Mucosa of descending colon (tissue), 3 donors: ENCODE results near the gene PPM1D. TPM values are rescaled to one million over a fixed set of nuclear protein-coding genes. Genes with fewer than 3 reads are reported as not detected.

Experiments used
- ATAC-seq: fragments of 200-7000 bp; cut with Tn5 transposase; one replicate; pipeline ENCODE4 v1.9.1; 2020; ENCODE audit warnings: mild to moderate bottlenecking, moderate library complexity
- DNase-seq, 3 donors: peaks; one replicate each; pipeline ENCODE4 v3.0.0-alpha.2; 2020
- H3K36me3 ChIP-seq: fragments of 200-600 bp; one replicate; pipeline ENCODE4 v1.8.0; 2021; ENCODE audit warnings: low read depth, mild to moderate bottlenecking
- H3K4me1 ChIP-seq: fragments of 200-600 bp; one replicate; pipeline ENCODE4 v1.8.0; 2021; ENCODE audit warnings: low read depth, mild to moderate bottlenecking
- H3K4me3 ChIP-seq: fragments of 200-600 bp; one replicate; pipeline ENCODE4 v1.8.0; 2021; ENCODE audit warnings: mild to moderate bottlenecking
- H3K9me3 ChIP-seq: fragments of 200-600 bp; one replicate; pipeline ENCODE4 v1.8.0; 2021; ENCODE audit warnings: mild to moderate bottlenecking
- intact Hi-C, 2 donors: fragments of 100-400 bp; cut with DNase I in 1 of 2; cut with micrococcal nuclease in 1 of 2; formaldehyde crosslinking; loops; one replicate each; pipeline versions ENCODE4 v1.11.0 to v1.11.1; 2022; cut with DNase I, micrococcal nuclease
- total RNA-seq, 3 donors: library from RNA; stranded (reverse); fragmentation: NEBNext Ultra II Directional in 2 of 3; extraction: Animal tissue kit (Norgen Biotek cat#: 25700) in 2 of 3; gene quantifications; one replicate each; pipeline versions ENCODE4 v1.2.1 to v1.2.4, GENCODE V29; 2021 to 2023
- TF ChIP-seq, protein P1 (sequence below): fragments of 200-600 bp; IDR thresholded peaks from one replicate; pipeline ENCODE4 v1.8.0; 2022; ENCODE audit warnings: antibody characterized with exemption, mild to moderate bottlenecking
- donor health status: DM: no; HTN: no; CAD: no; lungs with moderate emphysema.
- donor health status: DM: no; HTN: no; CAD: no.
- donor health status: DM: no; HTN: yes; CAD: no.

Gene PPM1D
- total RNA-seq, 3 donors from 2014 or later: 16.0 to 20.6 (median 16.3) TPM

DNA sequence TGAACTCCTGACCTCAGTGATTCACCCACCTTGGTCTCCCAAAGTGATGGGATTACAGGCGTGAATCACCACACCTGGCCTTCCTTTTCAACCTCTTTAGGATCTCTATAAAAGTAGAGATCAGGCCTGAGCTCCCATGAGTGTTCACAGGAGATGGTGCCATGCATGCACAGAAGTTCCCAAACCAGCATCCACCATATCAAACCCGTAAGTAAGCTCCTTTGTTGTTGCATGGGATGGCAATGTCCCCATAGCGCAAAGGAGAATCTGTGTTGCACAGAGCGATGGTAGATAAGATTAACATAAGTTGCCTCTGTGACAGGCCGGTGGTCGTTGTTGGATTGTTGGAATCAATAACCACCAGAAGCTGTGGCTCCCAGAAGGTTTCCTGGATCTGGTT lies 34.8 kb upstream of the PPM1D start:
- Histone ChIP-seq H3K36me3 (no peaks in the 10 kb centered on the region), H3K9me3 (no peaks in the 10 kb centered on the region), H3K4me1 (no peaks in the 10 kb centered on the region), H3K4me3 (no peak overlapping the region)
- TF ChIP-seq, protein P1, sequence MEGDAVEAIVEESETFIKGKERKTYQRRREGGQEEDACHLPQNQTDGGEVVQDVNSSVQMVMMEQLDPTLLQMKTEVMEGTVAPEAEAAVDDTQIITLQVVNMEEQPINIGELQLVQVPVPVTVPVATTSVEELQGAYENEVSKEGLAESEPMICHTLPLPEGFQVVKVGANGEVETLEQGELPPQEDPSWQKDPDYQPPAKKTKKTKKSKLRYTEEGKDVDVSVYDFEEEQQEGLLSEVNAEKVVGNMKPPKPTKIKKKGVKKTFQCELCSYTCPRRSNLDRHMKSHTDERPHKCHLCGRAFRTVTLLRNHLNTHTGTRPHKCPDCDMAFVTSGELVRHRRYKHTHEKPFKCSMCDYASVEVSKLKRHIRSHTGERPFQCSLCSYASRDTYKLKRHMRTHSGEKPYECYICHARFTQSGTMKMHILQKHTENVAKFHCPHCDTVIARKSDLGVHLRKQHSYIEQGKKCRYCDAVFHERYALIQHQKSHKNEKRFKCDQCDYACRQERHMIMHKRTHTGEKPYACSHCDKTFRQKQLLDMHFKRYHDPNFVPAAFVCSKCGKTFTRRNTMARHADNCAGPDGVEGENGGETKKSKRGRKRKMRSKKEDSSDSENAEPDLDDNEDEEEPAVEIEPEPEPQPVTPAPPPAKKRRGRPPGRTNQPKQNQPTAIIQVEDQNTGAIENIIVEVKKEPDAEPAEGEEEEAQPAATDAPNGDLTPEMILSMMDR: no peak
- intact Hi-C loops: no loop called here
- DNase-seq: no peak
- no peak for ATAC-seq

DNA sequence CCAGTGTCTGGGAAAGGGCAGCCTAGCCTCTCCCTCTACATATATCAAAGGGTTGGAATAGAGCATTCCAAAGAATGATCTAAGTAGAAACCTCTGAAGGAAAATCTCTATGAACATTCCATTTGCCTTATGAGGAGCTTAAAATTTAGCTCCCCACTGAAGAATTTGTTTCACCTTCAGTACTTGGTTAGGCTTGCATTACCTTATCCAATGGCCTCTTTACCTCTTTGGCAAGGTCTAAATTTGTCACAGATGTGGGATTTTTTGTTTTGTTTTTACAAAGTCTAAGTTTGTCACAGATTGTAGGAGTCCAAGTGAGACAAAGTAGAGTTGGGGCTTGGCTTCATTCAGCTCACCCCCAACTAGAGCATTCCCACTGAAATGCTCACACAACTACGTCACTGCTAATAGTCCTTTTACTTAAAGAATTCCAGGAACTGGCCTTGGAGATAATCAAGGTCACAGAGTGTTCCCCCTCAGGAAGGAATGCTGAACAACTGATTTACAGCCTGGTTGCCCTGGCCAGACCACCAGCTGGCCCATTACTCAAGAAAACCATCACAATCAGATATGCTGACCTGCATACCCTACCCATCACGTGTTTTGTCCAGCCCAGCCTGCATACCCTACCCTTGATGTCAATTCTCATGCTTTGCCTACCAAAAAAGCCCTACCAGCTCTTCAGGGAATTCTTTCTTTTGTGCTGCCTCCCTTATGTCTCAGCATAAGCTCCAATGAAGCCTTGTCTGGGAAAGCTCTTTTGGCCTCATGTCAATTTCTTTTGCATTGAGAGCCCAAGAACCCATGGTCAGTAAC lies 26.5 kb upstream of the PPM1D start:
- Histone ChIP-seq H3K9me3 (no peaks in the 10 kb centered on the region), H3K4me1 (no peaks in the 10 kb centered on the region), H3K36me3 (no peaks in the 10 kb centered on the region), H3K4me3 (no peak overlapping the region)
- TF ChIP-seq, protein P1: no peak
- intact Hi-C loops: no loop called here
- ATAC-seq (no peak), DNase-seq (no peak)

DNA sequence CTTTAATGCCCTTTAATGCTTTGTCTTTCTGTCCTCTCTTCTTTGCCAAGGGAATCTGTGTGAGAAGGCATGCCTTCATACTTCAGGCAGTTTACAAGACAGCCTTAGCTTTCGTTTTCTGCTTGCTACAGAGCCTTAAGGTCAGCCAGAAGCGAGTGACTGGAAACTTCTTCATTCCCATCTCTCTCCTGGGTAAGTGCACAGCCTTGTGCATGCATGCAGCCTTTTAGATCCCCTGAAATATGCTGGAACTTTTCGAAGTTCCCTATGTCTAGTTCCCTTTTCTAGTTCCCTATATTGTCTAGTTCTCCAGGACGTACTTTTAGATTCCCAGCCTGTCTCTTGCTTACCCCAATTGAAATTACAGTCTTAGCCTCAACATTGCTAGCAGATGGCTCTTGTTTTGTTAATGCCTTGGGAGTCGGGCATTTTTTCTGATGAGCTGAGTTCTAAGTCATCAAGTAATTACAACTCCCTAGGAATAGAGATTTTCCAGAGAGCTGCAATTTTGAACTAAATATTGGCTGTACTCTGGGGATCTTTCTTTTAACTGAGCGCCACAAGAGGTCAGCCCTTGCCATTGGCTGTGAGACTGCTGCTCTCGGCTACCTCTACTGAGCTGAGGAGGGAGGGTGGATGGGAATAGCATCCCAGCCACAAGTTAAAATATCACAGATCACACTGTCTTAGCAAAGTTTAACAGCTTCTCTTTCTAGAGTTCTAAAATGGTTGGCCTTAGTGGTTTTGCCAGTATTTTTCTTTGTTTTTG lies 22.7 kb upstream of the PPM1D start:
- ATAC-seq (peak; percentile 90), DNase-seq (peak in 1 of 3 donors; percentile 52)
- Histone ChIP-seq H3K36me3 (no peaks in the 10 kb centered on the region), H3K4me1 (no peaks in the 10 kb centered on the region), H3K4me3 (no peak overlapping the region), H3K9me3 (no peaks in the 10 kb centered on the region)
- intact Hi-C loops: no loop called here
- TF ChIP-seq, protein P1: no peak

DNA sequence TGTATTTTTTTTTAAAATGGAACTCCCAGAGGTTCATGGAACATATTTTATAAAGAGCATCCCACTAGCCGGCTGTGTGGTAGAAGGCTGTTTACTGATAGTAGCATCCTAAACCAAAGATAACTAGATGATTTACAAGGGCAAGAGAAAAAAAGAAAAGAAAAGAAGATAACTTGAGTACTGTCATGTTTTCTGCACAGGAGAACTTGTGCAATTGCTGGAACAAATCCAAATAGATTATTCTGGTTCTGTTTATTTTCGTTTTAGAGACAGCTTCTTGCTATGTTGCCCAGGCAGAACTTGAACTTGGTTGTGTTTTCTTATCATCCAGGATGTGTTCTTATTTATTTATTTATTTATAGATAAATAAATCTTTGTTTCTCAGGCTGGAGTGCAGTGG lies 20.9 kb upstream of the PPM1D start:
- intact Hi-C loops: no loop called here
- Histone ChIP-seq H3K36me3 (no peaks in the 10 kb centered on the region), H3K9me3 (no peaks in the 10 kb centered on the region), H3K4me3 (no peak overlapping the region), H3K4me1 (no peaks in the 10 kb centered on the region)
- DNase-seq (no peak), ATAC-seq (no peak)
- TF ChIP-seq, protein P1: no peak

DNA sequence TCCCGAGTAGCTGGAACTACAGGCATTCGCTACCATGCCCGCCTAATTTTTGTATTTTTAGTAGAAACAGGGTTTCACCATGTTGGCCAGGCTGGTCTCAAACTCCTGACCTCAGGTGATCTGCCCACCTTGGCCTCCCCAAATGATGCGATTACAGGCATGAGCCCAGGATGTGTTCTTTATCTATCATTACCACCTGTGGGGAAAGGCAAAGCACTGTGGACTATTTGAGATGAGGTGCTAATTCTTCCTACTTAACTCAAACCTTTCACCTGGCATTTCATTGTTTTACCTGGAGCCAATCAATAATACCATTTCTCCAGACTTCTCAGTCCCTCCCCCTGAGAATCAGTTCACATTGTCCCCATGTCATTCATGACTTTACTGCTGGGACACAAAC lies 20.4 kb upstream of the PPM1D start:
- intact Hi-C loops: no loop called here
- Histone ChIP-seq H3K4me3 (no peak overlapping the region), H3K4me1 (no peaks in the 10 kb centered on the region), H3K36me3 (no peaks in the 10 kb centered on the region), H3K9me3 (no peaks in the 10 kb centered on the region)
- no peak for ATAC-seq
- TF ChIP-seq, protein P1: no peak
- DNase-seq: no peak
